HG03457 (cell line): ENCODE measurements around the gene ACAP2.
"Not testable (repeated sequence)": the region's sequence is repeated elsewhere in the genome, so short reads cannot be mapped to it uniquely, and the experiment has no call there.

Experiments used
- ATAC-seq: cut with Tn5 transposase; IDR thresholded peaks from one replicate; pipeline ENCODE4 v1.9.1; 2021; ENCODE audit warnings: moderate number of reproducible peaks; ENCODE audit not compliant: unreplicated experiment

The ACAP2 gene

DNA sequence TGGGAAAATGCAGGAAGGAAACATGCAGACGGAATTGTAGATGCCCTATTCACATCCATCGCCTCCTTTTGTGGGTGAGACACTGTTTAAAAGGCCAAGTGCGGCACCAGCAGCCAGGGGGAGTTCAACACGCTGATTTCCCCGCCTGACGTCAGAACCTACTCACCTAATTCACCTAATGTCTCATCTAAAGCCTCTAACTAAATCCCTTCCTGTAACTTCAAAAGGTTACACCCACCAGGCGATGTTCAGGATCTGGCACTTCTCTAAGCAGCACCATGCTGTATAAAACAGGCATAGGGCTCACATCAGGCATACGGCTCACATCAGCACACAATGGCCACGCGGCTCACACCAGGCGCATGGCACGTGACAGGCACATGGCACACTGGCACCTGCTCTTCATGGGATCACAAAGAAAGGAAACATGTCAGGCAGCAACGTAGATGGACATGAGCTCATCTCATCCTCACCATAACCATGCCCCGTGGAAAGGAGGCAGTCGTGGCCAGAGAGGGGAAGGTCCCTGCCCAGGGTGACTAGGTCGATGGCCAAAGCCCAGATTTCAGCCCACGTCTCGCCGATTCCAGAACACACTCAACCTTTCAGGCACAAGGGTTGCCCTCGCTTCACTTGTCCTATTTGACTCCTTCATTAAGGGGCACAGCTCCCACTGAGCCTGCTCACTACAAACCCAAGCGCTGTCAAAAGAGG lies 193.6 kb downstream of the ACAP2 start:
- no peak for ATAC-seq

DNA sequence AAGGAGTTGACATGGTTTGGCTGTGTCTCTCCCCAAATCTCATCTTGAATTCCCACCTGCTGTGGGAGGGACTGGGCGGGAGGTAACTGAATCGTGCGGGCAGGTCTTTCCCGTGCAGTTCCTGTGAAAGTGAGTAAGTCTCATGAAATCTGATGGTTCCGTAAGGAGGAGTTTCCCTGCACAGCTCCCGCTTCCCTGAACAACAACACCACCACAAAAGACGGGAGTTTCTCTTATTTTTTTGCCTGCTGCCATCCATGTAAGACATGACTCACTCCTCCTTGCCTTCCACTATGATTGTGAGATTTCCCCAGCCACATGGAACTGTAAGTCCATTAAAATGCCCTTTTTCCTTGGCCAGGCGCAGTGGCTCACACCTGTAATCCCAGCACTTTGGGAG lies 194.5 kb downstream of the ACAP2 start:
- ATAC-seq = no peak

GRCh38 chr3:195247863-195248189 lies 195.0 kb downstream of the ACAP2 start:
- ATAC-seq = no peak

DNA sequence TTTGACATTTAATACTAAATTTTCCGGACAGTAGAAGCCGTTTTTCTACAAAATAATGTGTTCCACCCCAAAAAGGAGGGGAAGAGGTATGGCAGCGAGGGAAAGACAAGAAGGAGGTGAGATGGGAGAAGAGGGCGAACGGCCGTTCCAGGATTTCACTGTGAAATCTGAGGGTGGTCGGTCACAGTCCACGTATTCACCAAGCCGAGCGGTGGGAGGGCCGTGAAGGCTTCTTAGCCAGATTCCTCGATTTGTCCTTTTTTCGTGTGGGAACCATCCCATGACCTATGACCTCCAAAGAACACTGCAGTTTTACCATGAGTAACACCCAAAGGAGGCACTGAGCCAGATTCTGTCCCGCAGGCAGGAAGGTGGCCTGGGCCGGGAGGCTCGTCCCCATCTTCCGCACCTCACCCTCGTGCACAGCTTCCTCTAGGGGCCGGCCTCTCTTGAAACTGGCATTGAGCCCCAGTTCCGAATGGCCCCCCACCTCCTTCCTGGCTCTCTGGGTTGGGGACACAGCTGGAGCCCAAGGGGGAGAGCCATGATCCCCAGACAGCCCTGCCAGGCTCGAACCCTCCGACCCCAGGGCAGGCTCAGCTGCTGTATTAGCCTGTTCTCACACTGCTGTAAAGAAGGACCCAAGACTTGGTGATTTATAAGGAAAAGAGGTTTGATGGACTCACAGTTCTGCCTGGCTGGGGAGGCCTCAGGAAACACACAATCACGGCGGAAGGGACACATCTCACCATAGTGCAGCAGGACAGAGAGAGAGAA lies 195.5 kb downstream of the ACAP2 start:
- no peak for ATAC-seq

- no peak for ATAC-seq
Observed at GRCh38 chr3:195246581-195246995, 196.2 kb downstream of the ACAP2 start.

- no peak for ATAC-seq
Observed at GRCh38 chr3:195245531-195245951, 197.3 kb downstream of the ACAP2 start.

DNA sequence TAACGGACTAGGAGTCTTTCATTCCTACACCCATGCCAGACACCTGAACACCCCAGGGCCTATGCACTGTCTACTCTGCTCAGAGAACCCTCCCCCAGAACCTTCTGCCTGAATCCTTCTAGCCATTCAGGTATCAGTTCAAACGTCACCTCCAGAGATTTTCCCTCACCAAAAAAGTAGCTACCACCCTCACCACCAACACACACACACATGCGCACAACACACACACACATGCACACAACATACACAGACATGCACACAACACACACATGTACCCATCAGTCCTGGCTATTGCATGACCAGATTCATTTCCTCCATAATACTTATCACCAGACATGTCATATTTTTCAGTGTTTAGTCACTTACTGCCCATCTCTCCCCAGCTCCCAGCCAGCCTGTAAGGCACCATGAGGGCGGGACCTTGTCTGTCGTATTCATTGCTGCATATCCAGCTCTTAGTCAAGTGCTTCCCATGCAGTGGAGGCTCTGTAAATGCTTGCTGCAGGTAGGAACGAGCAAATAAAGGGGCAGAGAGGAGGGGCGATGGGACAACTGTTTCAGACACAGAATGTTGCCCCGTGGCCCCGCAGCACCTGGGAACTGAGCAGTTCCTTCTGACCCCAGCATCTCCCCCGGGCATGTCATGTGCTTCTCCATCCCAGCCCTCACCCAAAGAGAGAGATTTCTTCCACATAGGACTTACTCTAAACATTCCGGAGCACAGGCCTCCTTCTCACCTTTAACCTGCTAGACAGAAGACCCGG lies 201.0 kb downstream of the ACAP2 start:
- no peak for ATAC-seq

DNA sequence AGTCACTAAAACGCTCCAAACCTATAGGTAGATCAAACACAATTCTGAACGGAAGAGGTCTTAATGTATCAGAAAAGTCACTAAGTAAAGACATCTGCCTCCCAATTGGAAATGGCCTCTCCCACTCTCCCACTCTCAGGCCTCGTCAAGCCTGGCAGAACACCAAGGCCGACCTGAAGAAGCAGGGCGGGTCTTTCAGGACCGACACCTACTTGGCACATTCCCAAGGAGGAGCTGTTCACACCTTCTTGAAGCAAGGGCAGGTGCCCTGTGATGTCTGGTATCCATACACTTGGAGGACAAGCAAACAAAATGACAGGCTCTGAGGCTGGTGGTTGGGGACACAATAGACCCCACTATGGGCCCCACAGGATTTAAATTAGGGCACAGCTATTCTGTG lies 201.9 kb downstream of the ACAP2 start:
- no peak for ATAC-seq

DNA sequence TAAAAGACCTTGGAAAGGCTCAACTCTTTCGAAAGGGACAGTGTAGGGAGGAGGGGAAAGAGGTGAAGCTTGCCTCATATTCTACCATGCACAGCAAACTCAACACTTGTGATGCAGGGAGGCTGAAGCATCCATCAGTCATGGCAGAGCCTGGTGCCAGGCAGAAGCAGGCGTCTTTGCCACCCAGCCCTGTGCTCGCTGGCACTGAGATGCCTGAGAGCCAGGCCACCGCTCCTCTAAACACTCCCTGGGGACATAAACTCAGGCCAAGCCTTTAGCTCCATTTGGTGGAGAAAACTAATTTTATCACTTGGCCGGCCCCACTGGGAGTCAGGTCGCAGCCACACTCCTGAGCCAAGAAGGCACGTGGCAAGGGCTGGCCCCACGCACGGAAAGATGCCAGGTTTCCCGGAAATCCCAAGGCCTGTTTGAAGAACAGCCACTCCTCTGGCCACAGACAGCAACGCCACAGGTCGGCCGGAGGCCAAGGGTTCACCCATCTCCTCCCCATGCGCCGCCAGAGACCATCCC lies 202.6 kb downstream of the ACAP2 start:
- ATAC-seq = no peak

- no peak for ATAC-seq
Observed at GRCh38 chr3:195239121-195239520, 203.7 kb downstream of the ACAP2 start.

DNA sequence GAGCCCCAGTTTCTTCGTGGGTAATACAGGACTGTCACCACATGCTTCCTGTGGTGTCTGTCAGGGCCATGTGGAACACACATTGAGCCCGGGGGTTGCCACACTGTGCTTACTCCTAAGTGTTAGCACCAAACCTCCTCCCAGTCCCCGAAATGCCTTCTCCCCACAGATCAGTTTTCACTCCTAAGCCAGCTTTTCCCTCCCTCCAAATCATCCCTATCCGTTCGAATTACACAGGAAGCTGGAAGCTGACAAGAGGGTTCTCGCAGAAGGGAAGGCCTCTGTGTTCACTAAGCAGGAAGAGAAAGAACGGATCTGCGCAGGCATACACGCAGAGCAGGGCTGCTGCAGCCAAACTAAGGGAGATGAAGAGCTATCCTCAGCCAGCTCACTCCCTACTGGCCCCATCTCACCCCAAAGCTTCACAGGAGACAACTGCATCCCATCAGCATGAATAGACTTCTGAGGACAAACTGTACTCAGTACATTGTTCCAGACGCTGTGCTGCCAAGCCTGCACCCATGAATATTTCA lies 204.2 kb downstream of the ACAP2 start:
- no peak for ATAC-seq

DNA sequence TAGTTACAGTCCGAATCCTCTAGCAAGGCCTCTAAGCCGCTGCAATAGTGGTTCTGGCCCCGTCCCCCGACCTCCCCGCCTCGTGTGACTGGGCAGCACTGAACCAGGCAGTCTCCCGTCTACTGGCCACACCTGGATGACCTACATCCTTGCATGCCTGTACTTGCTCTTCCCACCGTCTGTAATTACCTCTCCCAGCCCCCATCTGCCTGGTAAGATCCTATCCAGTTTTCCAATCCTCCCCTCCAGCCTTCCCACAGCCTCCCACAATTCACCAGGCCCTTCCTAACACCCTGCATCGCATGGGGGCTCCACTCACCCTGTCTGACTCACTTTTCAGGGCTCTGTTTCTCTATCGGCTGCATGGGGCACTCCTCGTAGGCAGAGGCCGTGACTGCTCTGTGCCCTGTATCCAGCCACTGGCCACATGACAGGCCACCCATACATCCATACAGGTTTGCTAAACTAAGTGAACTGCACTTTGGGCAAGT lies 204.7 kb downstream of the ACAP2 start:
- ATAC-seq = no peak

DNA sequence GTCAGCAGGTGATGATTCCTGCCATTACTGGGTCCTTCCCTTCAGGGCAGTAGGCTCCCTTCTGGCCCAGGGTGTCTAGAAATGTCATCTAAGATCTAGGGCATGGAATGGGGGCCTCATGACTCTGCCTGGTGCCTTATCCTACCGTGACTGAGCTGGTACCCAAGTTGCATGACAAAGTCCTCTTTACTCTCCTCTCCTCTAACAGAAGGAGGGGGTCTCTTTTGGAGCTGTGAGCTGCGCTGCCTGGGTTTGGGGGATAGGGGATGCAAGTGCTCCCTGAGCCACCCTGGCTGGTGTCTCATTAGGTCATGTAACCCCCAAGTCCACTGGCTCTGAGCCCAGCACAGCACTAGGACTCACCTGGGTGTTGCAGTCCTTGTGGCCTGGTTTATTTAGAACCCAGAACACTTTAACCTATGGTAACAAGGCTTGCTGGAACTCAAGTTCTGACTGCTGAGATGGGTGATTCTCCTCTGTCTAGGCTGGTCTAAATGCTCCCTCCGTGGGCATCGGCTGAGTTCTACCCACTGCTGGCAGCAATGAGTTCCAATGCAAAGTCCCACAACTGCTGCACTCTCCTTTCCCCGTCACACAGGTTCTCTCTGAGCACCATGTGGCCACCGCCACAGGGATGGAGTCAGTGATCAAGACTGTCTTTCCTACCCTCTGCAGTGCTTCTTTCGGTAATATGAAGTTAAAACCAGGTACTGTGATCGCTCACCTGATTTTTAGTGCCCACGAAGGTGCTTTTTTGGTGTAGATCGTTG lies 205.8 kb downstream of the ACAP2 start:
- ATAC-seq = no peak

GRCh38 chr3:195236076-195236798 lies 206.6 kb downstream of the ACAP2 start:
- ATAC-seq = no peak

- ATAC-seq = no peak
Observed at GRCh38 chr3:195230244-195230643, 212.6 kb downstream of the ACAP2 start.

- ATAC-seq = not testable (repeated sequence)
Observed at GRCh38 chr3:195228886-195229285, 213.9 kb downstream of the ACAP2 start.

GRCh38 chr3:195227871-195228270 lies 214.9 kb downstream of the ACAP2 start:
- ATAC-seq = no peak

DNA sequence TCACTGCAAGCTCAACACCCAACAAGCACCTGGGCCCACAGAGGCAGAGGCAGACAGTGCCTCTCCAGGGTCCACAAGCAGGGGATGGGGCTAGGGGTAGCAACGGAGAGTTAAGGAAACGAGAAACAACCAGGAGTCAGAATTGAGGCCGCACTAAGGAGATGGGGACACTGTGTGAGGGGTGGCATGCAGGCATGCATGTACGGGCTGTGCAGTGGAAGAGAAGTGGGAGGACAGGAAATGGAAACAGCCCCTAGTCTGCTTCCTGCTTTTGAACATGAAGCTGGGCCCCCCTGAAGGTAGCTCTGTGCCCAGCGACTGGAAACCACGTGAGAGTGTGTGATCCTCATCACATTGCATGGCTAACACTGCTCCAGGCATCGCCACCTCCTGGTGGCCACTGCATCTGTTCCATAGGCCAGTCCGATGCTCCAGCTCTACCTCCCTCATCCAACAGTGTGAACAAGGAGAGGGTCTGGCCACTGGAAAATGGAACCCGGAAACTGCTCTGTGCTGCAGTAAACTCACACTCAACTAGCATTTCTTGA lies 215.8 kb downstream of the ACAP2 start:
- ATAC-seq = no peak

DNA sequence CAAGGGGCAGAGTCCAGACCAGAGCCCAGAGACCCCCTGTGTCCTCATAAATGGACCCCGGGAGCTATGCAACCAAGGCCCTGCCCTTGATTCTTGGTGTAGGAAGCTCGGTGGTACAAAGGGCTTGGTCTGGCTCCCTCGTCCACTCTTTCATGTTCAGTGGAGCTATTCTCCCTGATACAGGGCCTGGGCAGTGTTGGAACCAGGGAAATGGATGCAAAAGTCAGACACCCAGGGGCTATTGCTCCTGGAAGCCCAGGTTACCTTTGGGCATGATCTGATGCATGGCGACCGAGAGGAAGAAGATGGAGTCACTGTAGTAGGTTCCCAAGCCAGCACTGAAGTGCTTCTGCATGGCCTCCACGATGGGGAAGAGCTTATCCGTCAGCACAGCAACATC lies 216.4 kb downstream of the ACAP2 start:
- ATAC-seq = no peak
